Measurements from ENCODE around the gene WDR45. TPM values are rescaled to one million over a fixed set of nuclear protein-coding genes. Genes with fewer than 3 reads are reported as not detected.
A peak's percentile ranks its signal among the peaks of the same experiment; 100 is the strongest.

WDR45 gene
- total and polyA plus RNA-seq, 7 experiments from 2014 or later: 38.3 to 115 (median 76.7) TPM

- CTCF ChIA-PET: no interaction called here
- no peak for DNase-seq
- no peak overlapping the region for H3K27ac Mint-ChIP-seq
Measured at GRCh38 chrX:49059201-49059600, 20.5 kb downstream of the WDR45 start.

DNA sequence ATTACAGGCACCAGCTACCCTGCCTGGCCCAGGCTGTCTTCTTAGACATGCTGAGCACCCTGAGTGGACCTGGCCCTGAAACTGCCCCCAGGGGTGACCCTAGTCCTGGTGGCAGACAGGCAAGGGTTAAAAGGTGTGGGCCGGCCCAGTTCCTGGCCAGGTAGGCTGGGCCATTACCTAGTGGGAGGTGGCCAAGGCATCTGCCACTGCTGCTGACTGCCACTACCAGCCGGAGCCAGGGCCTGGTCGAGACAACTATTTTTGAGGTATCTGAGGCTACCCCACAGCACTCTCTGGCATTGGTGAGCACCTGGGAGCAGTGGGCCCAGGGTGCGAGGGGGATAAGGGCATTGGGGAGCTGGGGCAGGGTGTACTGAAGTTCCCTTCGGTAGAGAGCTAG, 20.9 kb downstream of the WDR45 start, which contains the start of gene CCDC120:
Gene CCDC120 (plus strand): TSS at position 206 of the 400 bp plus-strand sequence. CDS start 3,043 bp downstream, outside the sequence.
- Mint-ChIP-seq H3K27me3 (no peaks in the 10 kb centered on the region), H3K27ac (peak within 1 kb of the TSS in 3 of 9 donors; percentile 14 to 65 (median 28)), H3K4me1 (peaks cover 10 to 27% (median 23%) of the 10 kb centered on the region in 7 donors), H3K4me3 (no peak within 1 kb of the TSS), H3K9me3 (peaks cover 0 to 2% (median 0%) of the 10 kb centered on the region in 11 donors), H3K36me3 (peaks cover 0 to 6% (median 0%) of the 10 kb centered on the region in 5 donors)
- Histone ChIP-seq H3K36me3 (ENCODE audit: control insufficient read depth in 2 of 3, insufficient read depth in 3 of 3, low read length in 3 of 3) (peaks cover 0 to 3% (median 0%) of the 10 kb centered on the region in 3 experiments), H3K27ac (ENCODE audit: low read depth, low read length) (no peak within 1 kb of the TSS), H3K4me3 (ENCODE audit: low read length) (no peak within 1 kb of the TSS), H3K4me1 (ENCODE audit: control insufficient read depth in 2 of 2, insufficient read depth in 2 of 2, low read length in 2 of 2) (peaks cover 8% of the 10 kb centered on the region in 2 donors), H3K9me3 (ENCODE audit: control insufficient read depth in 2 of 3, low read length in 3 of 3) (no peaks in the 10 kb centered on the region), H3K27me3 (ENCODE audit: control insufficient read depth in 2 of 2, insufficient read depth in 2 of 2, low read length in 2 of 2) (no peaks in the 10 kb centered on the region)
- ChIA-PET POLR2A (no interaction called here), CTCF (interaction anchor here (0.6 kb wide), 1 partner anchor 1032 kb away, joined by 3 read pairs; no protein-coding TSS in a partner anchor)
- DNase-seq (no peak), ATAC-seq (no peak)
- intact Hi-C loops (cut with micrococcal nuclease): no loop called here

More at GRCh38 chrX:49059201-49059600, 20.5 kb downstream of the WDR45 start:
- Mint-ChIP-seq H3K27me3 (no peaks in the 10 kb centered on the region), H3K4me3 (no peak overlapping the region), H3K9me3 (no peaks in the 10 kb centered on the region), H3K36me3 (peaks cover 0 to 3% (median 0%) of the 10 kb centered on the region in 5 donors), H3K4me1 (peaks cover 6 to 23% (median 19%) of the 10 kb centered on the region in 7 donors)
- no peaks in the 10 kb centered on the region for H3K27me3 ChIP-seq (ENCODE audit: control insufficient read depth in 2 of 2, insufficient read depth in 2 of 2, low read length in 2 of 2)
- peaks cover 4 to 5% of the 10 kb centered on the region in 2 donors for H3K4me1 ChIP-seq (ENCODE audit: control insufficient read depth in 2 of 2, insufficient read depth in 2 of 2, low read length in 2 of 2)
- ATAC-seq: no peak
- no peaks in the 10 kb centered on the region for H3K9me3 ChIP-seq (ENCODE audit: control insufficient read depth in 2 of 3, low read length in 3 of 3)
- intact Hi-C loops (cut with micrococcal nuclease): no loop called here
- peaks cover 0 to 6% (median 0%) of the 10 kb centered on the region in 3 experiments for H3K36me3 ChIP-seq (ENCODE audit: control insufficient read depth in 2 of 3, insufficient read depth in 3 of 3, low read length in 3 of 3)
- no peak overlapping the region for H3K27ac ChIP-seq (ENCODE audit: low read depth, low read length)
- H3K4me3 ChIP-seq (ENCODE audit: low read length): no peak overlapping the region
- POLR2A ChIA-PET: no interaction called here

GRCh38 chrX:49054073-49054762, 25.5 kb downstream of the WDR45 start:
- Mint-ChIP-seq H3K9me3 (peaks cover 0 to 4% (median 0%) of the 10 kb centered on the region in 11 donors), H3K27me3 (peaks cover 0 to 3% (median 0%) of the 10 kb centered on the region in 5 donors), H3K36me3 (peaks cover 0 to 11% (median 0%) of the 10 kb centered on the region in 5 donors), H3K27ac (peak overlapping the region; percentile 86 to 95 (median 90)), H3K4me3 (peak overlapping the region; percentile 76 to 92 (median 88)), H3K4me1 (peaks cover 16 to 37% (median 30%) of the 10 kb centered on the region in 7 donors)
- CTCF ChIA-PET: no interaction called here
- H3K4me1 ChIP-seq (ENCODE audit: control insufficient read depth in 2 of 2, insufficient read depth in 2 of 2, low read length in 2 of 2): peaks cover 8% of the 10 kb centered on the region in 2 donors
- intact Hi-C loops (cut with micrococcal nuclease): loop anchor here in 1 of 2 donors (2.0 kb wide), 1 partner anchor 19 kb away; no protein-coding TSS in a partner anchor
- peak overlapping the region; percentile 48 for H3K4me3 ChIP-seq (ENCODE audit: low read length)
- H3K27ac ChIP-seq (ENCODE audit: low read depth, low read length): peak overlapping the region; percentile 92
- H3K36me3 ChIP-seq (ENCODE audit: control insufficient read depth in 2 of 3, insufficient read depth in 3 of 3, low read length in 3 of 3): no peaks in the 10 kb centered on the region
- H3K9me3 ChIP-seq (ENCODE audit: control insufficient read depth in 2 of 3, low read length in 3 of 3): no peaks in the 10 kb centered on the region
- ATAC-seq (no peak), DNase-seq (no peak)
- POLR2A ChIA-PET: no interaction called here
- H3K27me3 ChIP-seq (ENCODE audit: control insufficient read depth in 2 of 2, insufficient read depth in 2 of 2, low read length in 2 of 2): no peaks in the 10 kb centered on the region

DNA sequence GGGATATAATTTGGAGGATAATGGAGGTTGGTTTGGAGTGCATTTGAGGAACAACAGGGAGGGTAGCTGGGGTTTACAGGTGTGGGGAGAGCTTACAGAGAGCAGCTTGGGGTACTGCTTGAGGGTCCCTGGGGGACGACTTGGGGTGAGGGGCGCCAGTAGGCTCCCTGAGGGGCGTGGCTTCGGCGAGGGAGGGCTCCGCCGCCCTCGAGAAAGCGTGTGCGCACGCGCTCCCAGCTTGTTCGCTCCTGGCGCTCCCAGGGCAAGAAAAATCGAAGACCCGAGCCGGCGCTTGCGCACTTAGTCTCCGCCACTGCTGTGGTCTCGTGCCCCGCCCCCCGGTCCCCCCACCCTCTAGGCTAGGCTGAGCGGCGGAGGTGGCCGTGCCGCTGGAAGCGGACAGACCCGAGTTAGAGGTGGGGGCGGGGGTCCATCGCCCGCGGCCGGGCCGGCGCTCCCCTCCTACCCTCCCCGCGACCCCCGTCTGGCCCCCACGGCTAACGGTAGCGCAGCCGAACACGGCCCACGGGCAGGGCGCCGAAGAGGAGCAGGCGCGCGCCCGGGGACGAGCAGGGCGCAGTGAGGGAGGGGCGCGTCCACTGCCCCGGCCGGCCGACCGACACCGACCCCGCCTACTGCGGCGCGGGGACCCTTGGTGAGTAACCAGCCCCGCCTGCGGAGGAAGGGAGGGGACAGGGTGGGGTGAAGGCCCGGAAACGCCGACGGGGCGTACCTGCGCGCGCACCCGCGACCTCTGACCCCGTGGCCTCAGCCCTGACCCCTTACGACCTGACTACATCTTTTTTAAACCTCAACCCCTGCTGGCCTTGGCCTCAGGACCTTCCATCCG, 26.2 kb downstream of the WDR45 start:
- Mint-ChIP-seq H3K27me3 (peaks cover 0 to 3% (median 0%) of the 10 kb centered on the region in 5 donors), H3K4me3 (peak overlapping the region; percentile 76 to 92 (median 88)), H3K36me3 (peaks cover 0 to 11% (median 0%) of the 10 kb centered on the region in 5 donors), H3K27ac (peak overlapping the region; percentile 86 to 96 (median 93)), H3K9me3 (peaks cover 0 to 4% (median 0%) of the 10 kb centered on the region in 11 donors), H3K4me1 (peaks cover 16 to 37% (median 30%) of the 10 kb centered on the region in 7 donors)
- ChIA-PET CTCF (no interaction called here), POLR2A (interaction anchor here (0.8 to 1.1 kb wide), 4 partner anchors 10 to 96 kb away, joined by 3 to 6 read pairs (median 4); partner anchors contain the start of genes OTUD5, PRAF2 and TFE3)
- H3K27ac ChIP-seq (ENCODE audit: low read depth, low read length): peak overlapping the region; percentile 92
- ATAC-seq (peak; percentile 91), DNase-seq (peak; percentile 22 to 60 (median 51))
- no peaks in the 10 kb centered on the region for H3K27me3 ChIP-seq (ENCODE audit: control insufficient read depth in 2 of 2, insufficient read depth in 2 of 2, low read length in 2 of 2)
- H3K9me3 ChIP-seq (ENCODE audit: control insufficient read depth in 2 of 3, low read length in 3 of 3): no peaks in the 10 kb centered on the region
- intact Hi-C loops (cut with micrococcal nuclease): loop anchor here (1.0 to 2.0 kb wide), 4 partner anchors 10 to 26 kb away; partner anchors contain the start of genes TFE3 (in 2 of the 2), PRAF2 (in 1 of the 2) and WDR45 (in 1 of the 2)
- H3K36me3 ChIP-seq (ENCODE audit: control insufficient read depth in 2 of 3, insufficient read depth in 3 of 3, low read length in 3 of 3): no peaks in the 10 kb centered on the region
- H3K4me1 ChIP-seq (ENCODE audit: control insufficient read depth in 2 of 2, insufficient read depth in 2 of 2, low read length in 2 of 2): peaks cover 8% of the 10 kb centered on the region in 2 donors
- H3K4me3 ChIP-seq (ENCODE audit: low read length): peak overlapping the region; percentile 48

DNA sequence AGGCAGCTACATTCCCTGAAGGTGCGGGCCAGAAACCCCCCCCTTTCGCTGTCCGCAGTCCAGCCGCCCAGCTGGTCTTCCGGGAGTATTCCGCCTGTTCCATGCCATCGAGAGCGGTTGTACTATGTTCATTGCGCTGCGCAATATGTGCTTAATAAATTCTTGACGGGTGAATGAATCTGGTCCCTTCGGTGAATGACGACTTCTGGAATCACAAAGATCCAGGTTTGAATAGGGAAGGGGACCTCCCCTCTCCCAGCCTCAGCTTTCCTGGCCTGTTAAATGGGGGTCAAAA, 35.8 kb downstream of the WDR45 start:
- ChIA-PET CTCF (no interaction called here), POLR2A (interaction anchor here (1.1 to 2.3 kb wide), 3 partner anchors 72 to 132 kb away, joined by 4 to 10 read pairs (median 7); partner anchors contain the start of genes KCND1, OTUD5 and SLC35A2)
- H3K4me1 ChIP-seq (ENCODE audit: control insufficient read depth in 2 of 2, insufficient read depth in 2 of 2, low read length in 2 of 2): peaks cover 5 to 21% of the 10 kb centered on the region in 2 donors
- peak overlapping the region; percentile 33 for H3K4me3 ChIP-seq (ENCODE audit: low read length)
- peaks cover 0 to 1% (median 0%) of the 10 kb centered on the region in 5 donors for H3K36me3 Mint-ChIP-seq
- no peak for ATAC-seq
- peaks cover 0 to 2% (median 0%) of the 10 kb centered on the region in 11 donors for H3K9me3 Mint-ChIP-seq
- H3K27me3 ChIP-seq (ENCODE audit: control insufficient read depth in 2 of 2, insufficient read depth in 2 of 2, low read length in 2 of 2): no peaks in the 10 kb centered on the region
- intact Hi-C loops (cut with micrococcal nuclease): loop anchor here (1.0 to 5.0 kb wide), 25 partner anchors 9 to 568 kb away; partner anchors contain the start of genes GRIPAP1 (in 2 of the 2), HDAC6 (in 2 of the 2), PPP1R3F (in 2 of the 2) and PRAF2 (in 2 of the 2)
- H3K4me1 Mint-ChIP-seq: peaks cover 12 to 37% (median 31%) of the 10 kb centered on the region in 7 donors
- no peak for DNase-seq
- peak overlapping the region; percentile 78 to 95 (median 88) for H3K4me3 Mint-ChIP-seq
- no peaks in the 10 kb centered on the region for H3K9me3 ChIP-seq (ENCODE audit: control insufficient read depth in 2 of 3, low read length in 3 of 3)
- peaks cover 0 to 10% (median 0%) of the 10 kb centered on the region in 3 experiments for H3K36me3 ChIP-seq (ENCODE audit: control insufficient read depth in 2 of 3, insufficient read depth in 3 of 3, low read length in 3 of 3)
- H3K27ac Mint-ChIP-seq: peak overlapping the region; percentile 80 to 96 (median 96)
- no peaks in the 10 kb centered on the region for H3K27me3 Mint-ChIP-seq
- peak overlapping the region; percentile 96 for H3K27ac ChIP-seq (ENCODE audit: low read depth, low read length)

All from naive thymus-derived CD4-positive, alpha-beta T cell (primary cell).